ENCODE data around the gene ARHGEF37. TPM values are rescaled to one million over a fixed set of nuclear protein-coding genes. Genes with fewer than 3 reads are reported as not detected.
"Not testable (repeated sequence)": the region's sequence is repeated elsewhere in the genome, so short reads cannot be mapped to it uniquely, and the experiment has no call there.

The ARHGEF37 gene
- total RNA-seq, 1 donor from 2014 or later = 0.70 TPM

GRCh38 chr5:149550268-149550583, 31.1 kb upstream of the ARHGEF37 start:
- Mint-ChIP-seq H3K9me3 (no peaks in the 10 kb centered on the region), H3K4me3 (peak overlapping the region; percentile 99), H3K27me3 (ENCODE audit: insufficient read depth) (no peaks in the 10 kb centered on the region), H3K27ac (peak overlapping the region; percentile 99), H3K4me1 (ENCODE audit: low read depth) (peaks cover 34% of the 10 kb centered on the region), H3K36me3 (ENCODE audit: low read depth) (peaks cover 41% of the 10 kb centered on the region)
- intact Hi-C loops (cut with micrococcal nuclease) = loop anchor here (1.0 to 10.0 kb wide), 5 partner anchors 33 to 1665 kb away; partner anchors contain the start of gene ADRB2
- DNase-seq (ENCODE audit: low spot score) = no peak

- peaks cover 36% of the 10 kb centered on the region for H3K36me3 Mint-ChIP-seq (ENCODE audit: low read depth)
- intact Hi-C loops (cut with micrococcal nuclease) = loop anchor here (1.0 to 10.0 kb wide), 13 partner anchors 14 to 1664 kb away; partner anchors contain the start of genes ADRB2, CD74 and GRPEL2
- peaks cover 34% of the 10 kb centered on the region for H3K4me1 Mint-ChIP-seq (ENCODE audit: low read depth)
- H3K4me3 Mint-ChIP-seq = peak overlapping the region; percentile 99
- no peaks in the 10 kb centered on the region for H3K9me3 Mint-ChIP-seq
- H3K27ac Mint-ChIP-seq = peak overlapping the region; percentile 99
- no peaks in the 10 kb centered on the region for H3K27me3 Mint-ChIP-seq (ENCODE audit: insufficient read depth)
- no peak for DNase-seq (ENCODE audit: low spot score)
Measured at GRCh38 chr5:149550594-149551226, 30.6 kb upstream of the ARHGEF37 start.

GRCh38 chr5:149551227-149552037, 29.9 kb upstream of the ARHGEF37 start, which contains the start of gene CSNK1A1:
TSS of gene CSNK1A1 (minus strand) at chr5:149551439. CDS start at chr5:149550964, 475 bp downstream.
- peaks cover 28% of the 10 kb centered on the region for H3K4me1 Mint-ChIP-seq (ENCODE audit: low read depth)
- intact Hi-C loops (cut with micrococcal nuclease) = loop anchor here (1.0 to 10.0 kb wide), 12 partner anchors 13 to 1663 kb away; partner anchors contain the start of genes ADRB2, CD74 and GRPEL2
- no peaks in the 10 kb centered on the region for H3K9me3 Mint-ChIP-seq
- H3K4me3 Mint-ChIP-seq = peak within 1 kb of the TSS; percentile 99
- H3K27me3 Mint-ChIP-seq (ENCODE audit: insufficient read depth) = no peaks in the 10 kb centered on the region
- peak within 1 kb of the TSS; percentile 99 for H3K27ac Mint-ChIP-seq
- H3K36me3 Mint-ChIP-seq (ENCODE audit: low read depth) = peaks cover 32% of the 10 kb centered on the region
- DNase-seq (ENCODE audit: low spot score) = peak; percentile 99

- Mint-ChIP-seq H3K27me3 (ENCODE audit: insufficient read depth) (no peaks in the 10 kb centered on the region), H3K36me3 (ENCODE audit: low read depth) (peaks cover 25% of the 10 kb centered on the region), H3K4me1 (ENCODE audit: low read depth) (peaks cover 22% of the 10 kb centered on the region), H3K27ac (peak overlapping the region; percentile 99), H3K4me3 (peak overlapping the region; percentile 99), H3K9me3 (no peaks in the 10 kb centered on the region)
- no peak for DNase-seq (ENCODE audit: low spot score)
- intact Hi-C loops (cut with micrococcal nuclease) = loop anchor here (5.0 to 10.0 kb wide), 3 partner anchors 35 to 1663 kb away; partner anchors contain the start of gene ADRB2
Measured at GRCh38 chr5:149552038-149552494, 29.2 kb upstream of the ARHGEF37 start.

- intact Hi-C loops (cut with micrococcal nuclease) = loop anchor here (5.0 to 10.0 kb wide), 3 partner anchors 35 to 1662 kb away; partner anchors contain the start of gene ADRB2
- Mint-ChIP-seq H3K4me3 (no peak overlapping the region), H3K4me1 (ENCODE audit: low read depth) (peaks cover 16% of the 10 kb centered on the region), H3K27ac (no peak overlapping the region), H3K27me3 (ENCODE audit: insufficient read depth) (no peaks in the 10 kb centered on the region), H3K36me3 (ENCODE audit: low read depth) (peaks cover 20% of the 10 kb centered on the region), H3K9me3 (no peaks in the 10 kb centered on the region)
- DNase-seq (ENCODE audit: low spot score) = no peak
Measured at GRCh38 chr5:149552553-149553160, 28.6 kb upstream of the ARHGEF37 start.

GRCh38 chr5:149559706-149560105, 21.6 kb upstream of the ARHGEF37 start:
- no peaks in the 10 kb centered on the region for H3K36me3 Mint-ChIP-seq (ENCODE audit: low read depth)
- no peak for DNase-seq (ENCODE audit: low spot score)
- H3K4me3 Mint-ChIP-seq = no peak overlapping the region
- H3K27ac Mint-ChIP-seq = no peak overlapping the region
- H3K27me3 Mint-ChIP-seq (ENCODE audit: insufficient read depth) = no peaks in the 10 kb centered on the region
- intact Hi-C loops (cut with micrococcal nuclease) = loop anchor here (10.0 kb wide), 2 partner anchors 735 to 1655 kb away; partner anchors contain the start of gene ADRB2
- peaks cover 18% of the 10 kb centered on the region for H3K4me1 Mint-ChIP-seq (ENCODE audit: low read depth)
- H3K9me3 Mint-ChIP-seq = no peaks in the 10 kb centered on the region

- H3K27ac Mint-ChIP-seq = no peak overlapping the region
- H3K9me3 Mint-ChIP-seq = no peaks in the 10 kb centered on the region
- no peak overlapping the region for H3K4me3 Mint-ChIP-seq
- H3K27me3 Mint-ChIP-seq (ENCODE audit: insufficient read depth) = no peaks in the 10 kb centered on the region
- peaks cover 18% of the 10 kb centered on the region for H3K4me1 Mint-ChIP-seq (ENCODE audit: low read depth)
- no peak for DNase-seq (ENCODE audit: low spot score)
- intact Hi-C loops (cut with micrococcal nuclease) = no loop called here
- no peaks in the 10 kb centered on the region for H3K36me3 Mint-ChIP-seq (ENCODE audit: low read depth)
Measured at GRCh38 chr5:149561848-149562247, 19.4 kb upstream of the ARHGEF37 start.

GRCh38 chr5:149563466-149563865, 17.8 kb upstream of the ARHGEF37 start:
- Mint-ChIP-seq H3K9me3 (no peaks in the 10 kb centered on the region), H3K4me3 (no peak overlapping the region), H3K27me3 (ENCODE audit: insufficient read depth) (no peaks in the 10 kb centered on the region), H3K27ac (no peak overlapping the region), H3K36me3 (ENCODE audit: low read depth) (no peaks in the 10 kb centered on the region), H3K4me1 (ENCODE audit: low read depth) (peaks cover 18% of the 10 kb centered on the region)
- no peak for DNase-seq (ENCODE audit: low spot score)
- intact Hi-C loops (cut with micrococcal nuclease) = no loop called here

GRCh38 chr5:149564542-149565140, 16.7 kb upstream of the ARHGEF37 start:
- H3K36me3 Mint-ChIP-seq (ENCODE audit: low read depth); H3K4me3 Mint-ChIP-seq; H3K9me3 Mint-ChIP-seq; H3K27me3 Mint-ChIP-seq (ENCODE audit: insufficient read depth); H3K27ac Mint-ChIP-seq: not testable (repeated sequence)
- H3K4me1 Mint-ChIP-seq (ENCODE audit: low read depth) = peaks cover 18% of the 10 kb centered on the region
- DNase-seq (ENCODE audit: low spot score) = peak; percentile 6
- intact Hi-C loops (cut with micrococcal nuclease) = loop anchor here (1.0 to 2.0 kb wide), 6 partner anchors 13 to 424 kb away; partner anchors contain the start of genes ABLIM3 and CSNK1A1

- Mint-ChIP-seq H3K27me3 (ENCODE audit: insufficient read depth) (no peaks in the 10 kb centered on the region), H3K36me3 (ENCODE audit: low read depth) (no peaks in the 10 kb centered on the region), H3K9me3 (no peaks in the 10 kb centered on the region), H3K4me3 (no peak overlapping the region), H3K4me1 (ENCODE audit: low read depth) (peaks cover 8% of the 10 kb centered on the region), H3K27ac (no peak overlapping the region)
- no peak for DNase-seq (ENCODE audit: low spot score)
- intact Hi-C loops (cut with micrococcal nuclease) = no loop called here
Measured at GRCh38 chr5:149567226-149567625, 14.1 kb upstream of the ARHGEF37 start.

GRCh38 chr5:149572170-149572569, 9.1 kb upstream of the ARHGEF37 start:
- peaks cover 4% of the 10 kb centered on the region for H3K36me3 Mint-ChIP-seq (ENCODE audit: low read depth)
- no peaks in the 10 kb centered on the region for H3K9me3 Mint-ChIP-seq
- H3K4me1 Mint-ChIP-seq (ENCODE audit: low read depth) = peaks cover 25% of the 10 kb centered on the region
- no peak overlapping the region for H3K4me3 Mint-ChIP-seq
- intact Hi-C loops (cut with micrococcal nuclease) = no loop called here
- no peak for DNase-seq (ENCODE audit: low spot score)
- no peak overlapping the region for H3K27ac Mint-ChIP-seq
- H3K27me3 Mint-ChIP-seq (ENCODE audit: insufficient read depth) = no peaks in the 10 kb centered on the region

- H3K27me3 Mint-ChIP-seq (ENCODE audit: insufficient read depth) = no peaks in the 10 kb centered on the region
- DNase-seq (ENCODE audit: low spot score) = no peak
- peaks cover 26% of the 10 kb centered on the region for H3K4me1 Mint-ChIP-seq (ENCODE audit: low read depth)
- no peak overlapping the region for H3K27ac Mint-ChIP-seq
- H3K4me3 Mint-ChIP-seq = no peak overlapping the region
- intact Hi-C loops (cut with micrococcal nuclease) = no loop called here
- peaks cover 4% of the 10 kb centered on the region for H3K36me3 Mint-ChIP-seq (ENCODE audit: low read depth)
- H3K9me3 Mint-ChIP-seq = no peaks in the 10 kb centered on the region
Measured at GRCh38 chr5:149572576-149573231, 8.6 kb upstream of the ARHGEF37 start.

All from activated T-helper 1 cell treated with anti-CD3 and anti-CD28 coated beads, Interleukin-12 subunit alpha, Interleukin-12 subunit beta, Interleukin-2, Interleukin-4 antibody, amounts not matched to agents 30 ng/mL and 10 ng/mL and 1 ng/mL, durations not matched to agents 14 hours and 24 hours and 36 hours (primary cell).